BE2C (cell line): ENCODE measurements around the gene ZBTB47.
A peak's percentile ranks its signal among the peaks of the same experiment; 100 is the strongest.

Experiments used
- DNase-seq: peaks from one replicate; pipeline ENCODE4 v3.0.0-alpha.2; 2020
- H3K27me3 ChIP-seq: fragments of 250-450 bp; sonication (Bioruptor Pico); 2 replicates; pipeline ENCODE4 v1.5.1; 2020; ENCODE audit warnings: mild to moderate bottlenecking
- H3K36me3 ChIP-seq: fragments of 250-450 bp; sonication (Bioruptor Pico); 2 replicates; pipeline ENCODE4 v1.5.1; 2020; ENCODE audit warnings: mild to moderate bottlenecking
- H3K4me1 ChIP-seq: fragments of 250-450 bp; sonication (Bioruptor Pico); 2 replicates; pipeline ENCODE4 v1.5.1; 2020
- H3K4me3 ChIP-seq: 2 replicates; pipeline ENCODE4 v1.5.1; 2011; ENCODE audit warnings: low read depth, low read length
- H3K9me3 ChIP-seq: fragments of 250-450 bp; sonication (Bioruptor Pico); 2 replicates; pipeline ENCODE4 v1.5.1; 2020
- TF ChIP-seq, protein P1 (sequence below): IDR thresholded peaks from 2 replicates; pipeline ENCODE4 v1.5.1; 2012; ENCODE audit warnings: mild to moderate bottlenecking, low read depth, low read length

ZBTB47 gene

DNA sequence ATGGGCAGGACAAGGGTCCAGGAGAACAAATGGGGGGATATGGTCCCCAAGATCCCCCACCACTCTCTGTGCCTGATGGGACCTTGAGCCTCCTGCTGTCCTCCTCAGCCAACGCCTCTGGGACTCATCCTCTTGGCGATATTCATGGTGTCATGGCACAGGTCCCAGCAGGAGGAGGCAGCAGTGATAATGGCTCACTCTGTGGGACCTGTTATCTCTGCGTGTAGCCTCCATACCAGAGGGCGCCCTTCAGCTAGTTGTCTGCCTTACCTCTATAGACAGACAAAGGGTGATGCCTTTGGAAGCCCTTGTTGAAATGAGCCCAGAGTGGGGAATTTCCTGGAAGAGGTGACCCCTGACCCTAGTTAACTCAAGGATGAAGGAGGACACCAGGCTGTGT is 7.4 kb downstream of the ZBTB47 start:
- H3K9me3 ChIP-seq, result no peaks in the 10 kb centered on the region
- H3K36me3 ChIP-seq, result no peaks in the 10 kb centered on the region
- TF ChIP-seq, protein P1, sequence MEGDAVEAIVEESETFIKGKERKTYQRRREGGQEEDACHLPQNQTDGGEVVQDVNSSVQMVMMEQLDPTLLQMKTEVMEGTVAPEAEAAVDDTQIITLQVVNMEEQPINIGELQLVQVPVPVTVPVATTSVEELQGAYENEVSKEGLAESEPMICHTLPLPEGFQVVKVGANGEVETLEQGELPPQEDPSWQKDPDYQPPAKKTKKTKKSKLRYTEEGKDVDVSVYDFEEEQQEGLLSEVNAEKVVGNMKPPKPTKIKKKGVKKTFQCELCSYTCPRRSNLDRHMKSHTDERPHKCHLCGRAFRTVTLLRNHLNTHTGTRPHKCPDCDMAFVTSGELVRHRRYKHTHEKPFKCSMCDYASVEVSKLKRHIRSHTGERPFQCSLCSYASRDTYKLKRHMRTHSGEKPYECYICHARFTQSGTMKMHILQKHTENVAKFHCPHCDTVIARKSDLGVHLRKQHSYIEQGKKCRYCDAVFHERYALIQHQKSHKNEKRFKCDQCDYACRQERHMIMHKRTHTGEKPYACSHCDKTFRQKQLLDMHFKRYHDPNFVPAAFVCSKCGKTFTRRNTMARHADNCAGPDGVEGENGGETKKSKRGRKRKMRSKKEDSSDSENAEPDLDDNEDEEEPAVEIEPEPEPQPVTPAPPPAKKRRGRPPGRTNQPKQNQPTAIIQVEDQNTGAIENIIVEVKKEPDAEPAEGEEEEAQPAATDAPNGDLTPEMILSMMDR, result peak; percentile 13; the same call in 1 of the 2 replicates
- DNase-seq, result no peak
- H3K27me3 ChIP-seq, result no peaks in the 10 kb centered on the region
- H3K4me1 ChIP-seq, result no peaks in the 10 kb centered on the region
- H3K4me3 ChIP-seq, result no peak overlapping the region

DNA sequence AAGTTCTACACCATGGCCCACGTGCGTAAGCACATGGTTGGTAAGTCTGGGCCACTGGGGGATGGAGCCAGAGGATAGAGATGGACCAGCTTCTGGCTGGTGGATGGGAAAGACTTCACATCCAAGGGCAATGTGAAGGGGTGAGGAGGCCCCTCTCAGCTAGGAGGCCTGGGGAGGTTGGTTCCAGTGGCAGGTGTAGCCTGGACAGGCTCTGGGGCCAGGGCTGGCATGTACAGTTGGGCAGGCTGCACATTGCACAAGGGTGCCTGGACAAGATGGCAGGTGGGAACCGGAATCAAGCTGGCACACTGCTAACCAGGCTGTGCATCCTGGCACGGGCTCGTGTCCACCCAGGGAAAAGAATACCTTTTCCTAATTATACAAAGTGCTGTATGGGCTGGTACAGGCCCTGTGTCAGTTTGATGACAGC is 8.1 kb downstream of the ZBTB47 start:
- TF ChIP-seq, protein P1, result no peak

DNA sequence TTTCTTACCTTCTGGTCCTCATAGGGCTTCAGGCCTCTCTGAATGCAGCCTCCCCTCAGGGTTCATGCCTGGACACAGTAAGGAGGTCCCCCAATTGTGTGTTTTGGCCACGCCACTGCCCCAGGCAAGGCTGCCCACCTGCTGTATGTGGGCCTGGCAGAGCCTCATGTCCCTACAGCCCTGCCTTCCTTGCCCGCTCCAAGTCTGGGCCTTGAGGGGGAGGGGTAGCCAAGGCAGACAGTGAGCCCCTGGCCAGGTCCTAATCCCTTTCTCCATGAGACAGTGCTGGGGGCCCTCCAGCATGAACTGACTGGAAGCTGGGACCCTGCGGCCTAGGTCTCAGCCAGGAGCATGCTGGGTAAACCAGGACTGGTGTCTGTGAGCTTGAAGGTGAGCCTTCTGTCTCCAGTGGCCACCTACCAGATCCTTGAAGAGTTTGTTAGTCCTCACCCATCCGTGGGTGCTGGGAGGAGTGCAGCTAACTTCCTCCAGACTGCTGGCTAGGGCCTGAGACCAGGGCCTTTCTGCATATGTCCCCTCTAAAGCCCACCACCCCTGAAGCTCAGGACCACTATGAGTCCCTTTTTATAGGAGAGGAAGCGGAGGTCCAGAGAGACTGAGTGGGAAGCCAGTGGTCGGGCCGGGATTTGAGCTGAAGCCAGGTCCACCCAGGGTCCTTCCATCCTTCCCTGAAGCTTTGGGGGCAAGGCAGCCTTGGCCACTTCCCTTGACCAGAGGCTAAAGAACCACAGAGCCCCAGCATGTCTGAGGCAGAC is 8.7 kb downstream of the ZBTB47 start:
- no peaks in the 10 kb centered on the region for H3K36me3 ChIP-seq
- H3K27me3 ChIP-seq, result no peaks in the 10 kb centered on the region
- no peak overlapping the region for H3K4me3 ChIP-seq
- no peaks in the 10 kb centered on the region; the same call in 1 of the 2 replicates for H3K4me1 ChIP-seq
- no peaks in the 10 kb centered on the region for H3K9me3 ChIP-seq
- no peak for DNase-seq
- TF ChIP-seq, protein P1, result no peak

More for the DNA sequence above, 8.1 kb downstream of the ZBTB47 start:
- no peaks in the 10 kb centered on the region for H3K36me3 ChIP-seq
- no peaks in the 10 kb centered on the region for H3K4me1 ChIP-seq
- H3K27me3 ChIP-seq, result no peaks in the 10 kb centered on the region
- H3K4me3 ChIP-seq, result no peak overlapping the region
- no peaks in the 10 kb centered on the region for H3K9me3 ChIP-seq
- DNase-seq, result no peak

DNA sequence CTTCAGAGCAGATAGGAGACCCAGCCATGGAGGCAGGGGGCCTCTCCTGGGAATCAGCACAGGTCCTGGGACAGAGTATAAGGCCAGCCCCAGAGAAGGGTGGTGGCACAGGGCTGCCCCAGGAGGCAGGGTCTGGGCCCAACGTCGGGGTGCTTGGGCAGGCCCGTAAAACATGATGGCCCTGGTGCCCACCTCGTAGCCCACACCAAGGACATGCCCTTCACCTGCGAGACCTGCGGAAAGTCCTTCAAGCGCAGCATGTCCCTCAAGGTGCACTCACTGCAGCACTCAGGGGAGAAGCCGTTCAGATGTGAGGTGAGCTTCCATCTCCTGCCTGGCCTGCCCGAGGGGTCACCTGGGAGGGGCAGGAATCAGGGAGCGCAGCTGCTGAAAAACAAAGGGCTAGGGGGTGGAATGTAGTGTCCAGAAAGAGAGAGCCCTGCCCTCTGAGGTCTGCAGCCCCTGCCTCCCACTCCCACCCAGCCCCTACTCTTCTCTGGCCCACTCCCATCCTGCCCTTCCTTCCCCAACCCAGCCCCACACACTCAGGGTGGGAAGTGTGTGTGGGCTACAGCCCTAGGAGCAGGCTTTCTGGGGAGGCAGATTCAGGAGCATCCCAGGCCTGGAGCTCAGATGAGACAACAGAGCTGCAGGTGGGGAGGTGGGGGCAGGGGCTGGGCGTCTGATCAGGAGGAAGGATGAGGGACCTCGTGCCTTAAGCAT is 9.5 kb downstream of the ZBTB47 start:
- Histone ChIP-seq H3K36me3 (no peaks in the 10 kb centered on the region), H3K27me3 (no peaks in the 10 kb centered on the region), H3K4me1 (peaks cover 2% of the 10 kb centered on the region; the same call in 1 of the 2 replicates), H3K9me3 (no peaks in the 10 kb centered on the region), H3K4me3 (no peak overlapping the region)
- TF ChIP-seq, protein P1, result no peak
- DNase-seq, result no peak

DNA sequence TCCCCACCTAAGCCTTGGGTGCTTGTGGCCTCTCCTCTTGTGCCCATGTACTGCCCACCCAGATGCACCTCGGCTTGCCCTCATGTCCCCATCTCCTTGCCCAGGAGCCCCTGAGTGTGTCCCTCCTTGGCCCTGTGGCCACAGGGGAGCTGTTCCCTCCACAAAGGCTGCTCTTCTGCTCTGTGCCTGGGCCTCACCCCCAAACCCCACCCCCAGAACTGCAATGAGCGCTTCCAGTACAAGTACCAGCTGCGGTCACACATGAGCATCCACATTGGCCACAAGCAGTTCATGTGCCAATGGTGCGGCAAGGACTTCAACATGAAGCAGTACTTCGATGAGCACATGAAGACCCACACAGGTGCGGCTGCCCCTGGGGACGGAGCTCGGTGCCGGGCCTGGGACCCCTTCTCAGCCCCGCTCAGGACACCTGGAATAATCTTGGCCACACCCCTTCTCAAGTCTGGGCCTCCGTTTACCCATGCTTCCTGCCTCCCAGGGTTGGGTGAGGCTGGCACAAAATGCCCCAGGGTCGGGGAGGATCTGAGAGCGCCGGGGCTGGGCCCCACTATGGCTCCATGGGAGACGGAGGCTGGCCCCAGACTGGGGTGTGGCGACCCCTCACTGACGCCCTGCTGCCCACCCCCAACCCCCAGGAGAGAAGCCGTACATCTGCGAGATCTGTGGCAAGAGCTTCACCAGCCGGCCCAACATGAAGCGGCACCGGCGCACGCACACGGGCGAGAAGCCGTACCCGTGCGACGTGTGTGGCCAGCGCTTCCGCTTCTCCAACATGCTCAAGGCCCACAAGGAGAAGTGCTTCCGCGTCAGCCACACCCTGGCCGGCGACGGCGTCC is 10.3 kb downstream of the ZBTB47 start:
- DNase-seq, result no peak
- H3K27me3 ChIP-seq, result no peaks in the 10 kb centered on the region
- H3K4me1 ChIP-seq, result peaks cover 2% of the 10 kb centered on the region; the same call in 1 of the 2 replicates
- no peaks in the 10 kb centered on the region for H3K9me3 ChIP-seq
- no peaks in the 10 kb centered on the region for H3K36me3 ChIP-seq
- TF ChIP-seq, protein P1, result no peak
- no peak overlapping the region for H3K4me3 ChIP-seq
